DMS 273 (cell line): ENCODE data around the gene KDM8.

ENCODE experiments used
- DNase-seq: peaks from one replicate; lab custom pipeline; 2025; ENCODE audit not compliant: unreplicated experiment; lab: John Stamatoyannopoulos, UW

Gene KDM8

GRCh38 chr16:27267037-27267677 lies 63.8 kb downstream of the KDM8 start:
- DNase-seq, result no peak

- DNase-seq, result peak; percentile 99
Measured at GRCh38 chr16:27268376-27269299, 65.3 kb downstream of the KDM8 start, which contains the start of gene NSMCE1. NSMCE1 (minus strand) TSS chr16:27268772; CDS start chr16:27257570, 11,202 bp downstream.

- no peak for DNase-seq
Measured at GRCh38 chr16:27269300-27270150, 66.2 kb downstream of the KDM8 start.

GRCh38 chr16:27270349-27270748 lies 67.0 kb downstream of the KDM8 start:
- no peak for DNase-seq
